Body of pancreas (tissue), 4 donors: ENCODE data around the gene UNC93B1.

ENCODE experiments used
- POLR2A ChIP-seq, 3 donors: fragments of 450-650 bp; IDR thresholded peaks; one replicate each; pipeline ENCODE4 v1.6.1; 2016; ENCODE audit warnings: antibody characterized with exemption in 3 of 3, mild to moderate bottlenecking in 2 of 3
- TF ChIP-seq, protein P1 (sequence below), 7 experiments: fragments of 450-650 bp in 4 of 7; fragments of 200-600 bp in 3 of 7; sonication (generic) in 3 of 7; IDR thresholded peaks; one replicate each; pipeline ENCODE4 v1.5.1; 2016 to 2019; ENCODE audit warnings: antibody characterized with exemption in 7 of 7

DNA sequence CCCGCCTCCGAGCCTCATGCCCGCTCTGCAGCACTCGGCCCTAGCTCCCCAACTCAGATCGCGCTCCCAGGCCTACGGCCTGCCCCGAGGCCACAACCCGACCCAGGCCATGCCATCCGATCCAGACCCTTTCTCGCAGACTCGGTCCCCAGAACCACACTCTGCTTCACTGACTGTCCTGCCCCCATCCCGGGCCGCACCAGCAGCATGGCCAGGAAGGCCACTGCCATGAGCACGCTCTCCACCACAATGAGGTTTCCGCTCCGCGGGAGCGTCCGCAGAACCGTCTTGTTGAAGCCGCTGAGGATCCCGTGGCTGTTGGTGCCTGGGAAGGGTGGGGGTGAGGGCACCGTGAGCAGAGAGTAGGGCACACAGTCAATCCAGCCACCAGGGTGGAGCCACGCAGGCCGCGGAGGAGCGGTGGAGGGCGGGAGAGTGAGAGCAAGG, 6.4 kb downstream of the UNC93B1 start:
- TF ChIP-seq, protein P1, sequence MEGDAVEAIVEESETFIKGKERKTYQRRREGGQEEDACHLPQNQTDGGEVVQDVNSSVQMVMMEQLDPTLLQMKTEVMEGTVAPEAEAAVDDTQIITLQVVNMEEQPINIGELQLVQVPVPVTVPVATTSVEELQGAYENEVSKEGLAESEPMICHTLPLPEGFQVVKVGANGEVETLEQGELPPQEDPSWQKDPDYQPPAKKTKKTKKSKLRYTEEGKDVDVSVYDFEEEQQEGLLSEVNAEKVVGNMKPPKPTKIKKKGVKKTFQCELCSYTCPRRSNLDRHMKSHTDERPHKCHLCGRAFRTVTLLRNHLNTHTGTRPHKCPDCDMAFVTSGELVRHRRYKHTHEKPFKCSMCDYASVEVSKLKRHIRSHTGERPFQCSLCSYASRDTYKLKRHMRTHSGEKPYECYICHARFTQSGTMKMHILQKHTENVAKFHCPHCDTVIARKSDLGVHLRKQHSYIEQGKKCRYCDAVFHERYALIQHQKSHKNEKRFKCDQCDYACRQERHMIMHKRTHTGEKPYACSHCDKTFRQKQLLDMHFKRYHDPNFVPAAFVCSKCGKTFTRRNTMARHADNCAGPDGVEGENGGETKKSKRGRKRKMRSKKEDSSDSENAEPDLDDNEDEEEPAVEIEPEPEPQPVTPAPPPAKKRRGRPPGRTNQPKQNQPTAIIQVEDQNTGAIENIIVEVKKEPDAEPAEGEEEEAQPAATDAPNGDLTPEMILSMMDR (IDR thresholded peaks at IDR 0.05), result no peak
- no peak for TF ChIP-seq POLR2A (IDR thresholded peaks at IDR 0.05)
